Stimulated activated CD8-positive, alpha-beta memory T cell treated with anti-CD3 and anti-CD28 coated beads, Interleukin-12 subunit alpha, Interleukin-12 subunit beta, amount 100 ng/mL, for 24 hours (primary cell): ENCODE results near the gene IPPK.
"Not testable (repeated sequence)": the region's sequence is repeated elsewhere in the genome, so short reads cannot be mapped to it uniquely, and the experiment has no call there.

ENCODE experiments used
- DNase-seq: peaks from one replicate; pipeline ENCODE4 v3.0.0-alpha.2; 2020; ENCODE audit errors: extremely low read depth

The IPPK gene

DNA sequence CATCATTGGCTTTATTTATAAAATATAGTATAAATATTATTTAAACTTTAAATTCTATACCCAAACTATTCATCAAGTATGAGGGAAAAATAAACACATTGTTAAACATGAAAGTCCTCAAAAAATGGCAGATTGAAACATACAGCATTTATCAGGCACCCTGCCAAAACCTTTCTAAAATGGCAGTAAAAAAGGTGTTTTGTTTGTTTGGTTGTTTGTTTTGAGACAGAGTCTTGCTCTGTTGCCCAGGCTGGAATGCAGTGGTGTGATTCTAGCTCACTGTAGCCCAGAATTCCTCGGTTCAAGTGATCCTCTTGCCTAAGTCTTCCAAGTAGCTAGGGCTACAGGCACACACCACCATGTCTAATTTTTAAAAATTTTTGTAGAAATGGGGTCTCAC lies 74.0 kb downstream of the IPPK start:
- DNase-seq, result no peak

DNA sequence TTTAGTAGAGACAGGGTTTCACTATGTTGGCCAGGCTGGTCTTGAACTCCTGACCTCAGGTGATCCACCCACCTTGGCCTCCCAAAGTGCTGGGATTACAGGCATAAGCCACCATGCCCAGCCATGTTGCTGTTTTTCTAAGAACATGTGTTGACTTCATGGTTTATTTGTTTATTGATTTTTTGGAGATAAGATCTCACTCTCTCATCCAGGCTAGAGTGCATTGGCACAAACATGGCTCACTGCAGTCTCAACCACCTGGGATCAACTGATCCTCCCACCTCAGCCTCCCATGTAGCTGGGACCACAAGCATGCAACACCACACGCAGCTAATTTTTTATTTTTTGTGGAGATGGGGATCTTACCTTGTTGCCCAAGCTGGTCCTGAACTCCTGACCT lies 74.9 kb downstream of the IPPK start:
- not testable (repeated sequence) for DNase-seq

DNA sequence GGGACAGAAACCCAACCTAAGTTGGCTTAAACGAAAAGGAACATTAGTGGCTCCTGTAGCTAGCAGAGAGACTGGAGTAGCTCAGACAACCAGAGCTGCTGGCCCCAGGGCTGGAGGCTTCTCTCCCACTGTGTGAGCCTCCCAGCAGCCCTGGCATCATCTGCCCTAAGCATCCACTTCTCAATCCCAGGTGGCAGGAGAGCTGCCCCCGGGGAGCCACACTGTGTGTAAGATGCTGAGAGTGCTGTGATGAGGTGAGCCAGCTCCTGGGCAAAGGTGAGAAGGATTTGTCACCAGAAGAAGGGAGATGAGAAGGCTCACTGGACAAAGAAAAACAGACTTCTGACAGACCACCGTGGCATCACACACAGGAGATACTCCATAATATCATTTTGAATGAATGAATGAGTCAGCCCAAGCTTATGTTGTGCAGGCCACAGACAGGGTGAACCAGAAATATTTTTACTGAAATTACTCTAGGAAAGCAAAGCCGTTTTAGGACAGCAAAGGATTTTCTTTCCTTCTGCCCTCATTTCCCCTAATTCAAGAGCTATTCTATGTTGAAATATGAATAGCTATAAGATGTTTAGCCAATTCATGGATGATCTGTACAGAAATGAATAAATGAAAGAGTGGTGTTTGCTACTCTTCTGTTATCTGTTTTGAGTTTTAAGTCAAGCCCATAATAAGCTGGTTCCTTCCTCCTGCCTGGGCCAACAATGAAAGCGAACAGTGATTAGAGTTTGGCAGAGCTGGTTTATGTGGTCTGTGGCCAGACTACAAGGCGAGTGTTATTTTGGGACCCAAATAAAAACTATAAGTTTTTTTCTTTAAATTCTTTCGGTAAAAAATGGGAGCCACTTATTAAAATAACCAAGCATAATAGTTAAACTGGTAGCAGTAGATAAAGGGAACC lies 76.7 kb downstream of the IPPK start:
- no peak for DNase-seq

DNA sequence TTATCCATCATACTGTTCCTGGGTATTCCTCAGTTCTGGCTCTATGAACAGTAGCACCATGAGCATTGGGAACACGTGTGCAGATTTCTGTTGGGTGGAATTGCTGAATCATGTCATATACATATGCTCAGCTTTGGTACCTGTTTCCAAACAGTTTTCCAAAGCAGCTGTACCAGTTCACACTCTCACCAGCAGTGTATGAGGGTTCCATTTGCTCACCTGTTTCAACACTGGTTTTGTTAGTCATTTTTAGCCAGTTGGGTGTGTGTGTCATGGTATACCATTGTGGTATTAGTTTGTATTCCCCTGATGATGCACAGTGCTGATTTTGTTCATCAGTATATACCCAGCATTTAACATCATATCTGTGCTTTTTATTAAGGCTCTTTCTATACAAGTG lies 77.4 kb downstream of the IPPK start:
- no peak for DNase-seq

DNA sequence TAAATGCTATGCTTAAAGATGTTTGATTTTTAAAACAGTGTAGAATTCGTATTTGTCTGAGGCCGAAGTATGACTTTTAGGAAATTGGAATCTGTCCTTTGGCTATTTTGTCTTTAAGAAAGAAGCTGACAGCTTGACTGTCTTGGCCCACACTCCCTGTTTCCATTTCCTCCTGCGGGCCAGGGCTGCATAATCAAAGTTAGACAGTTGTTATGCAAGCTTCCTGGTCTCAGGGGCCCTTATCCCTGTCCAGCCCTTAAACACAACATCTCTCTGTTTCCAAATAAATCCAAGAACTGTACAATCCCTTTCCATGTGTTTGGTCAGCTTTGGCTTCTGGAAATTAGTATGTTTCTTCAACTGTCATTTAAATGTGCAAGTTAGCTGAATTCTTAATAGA lies 79.6 kb downstream of the IPPK start:
- no peak for DNase-seq

DNA sequence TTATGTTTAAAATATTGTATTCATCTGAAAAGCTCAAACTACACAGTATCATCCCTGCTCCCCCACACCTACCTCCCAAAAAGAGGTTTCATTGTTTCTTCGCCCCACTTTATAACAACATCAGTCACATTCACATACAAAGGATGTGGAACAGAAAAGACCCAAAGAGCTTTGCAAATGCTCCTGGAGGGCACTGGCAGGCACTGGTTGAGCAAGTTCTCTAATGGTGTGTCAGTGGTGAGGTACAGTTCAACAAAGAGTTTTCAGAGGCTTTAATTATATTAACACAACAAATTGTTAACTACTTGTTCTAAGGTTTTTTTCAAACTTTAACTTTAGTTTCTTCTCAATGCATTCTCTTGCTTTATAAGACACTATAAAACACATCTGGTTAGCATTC lies 80.0 kb downstream of the IPPK start:
- DNase-seq, result no peak

DNA sequence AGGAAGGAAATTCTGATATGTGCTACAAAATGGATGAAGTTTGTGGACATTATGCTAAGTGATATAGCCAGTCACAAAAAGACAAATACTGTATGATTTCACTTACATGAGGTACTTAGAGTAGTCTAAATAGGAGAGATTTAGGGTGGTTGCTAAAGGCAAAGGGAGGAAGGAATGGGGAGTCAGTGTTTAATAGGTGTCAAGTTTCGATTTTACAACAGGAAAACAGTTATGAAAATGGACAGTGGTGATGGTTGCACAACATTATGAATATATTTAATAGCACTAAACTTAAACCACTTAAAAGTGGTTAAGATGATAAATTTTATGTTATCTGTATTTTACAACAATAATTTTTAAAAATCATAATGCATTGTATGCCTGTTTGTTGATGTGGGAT lies 93.8 kb downstream of the IPPK start:
- no peak for DNase-seq

DNA sequence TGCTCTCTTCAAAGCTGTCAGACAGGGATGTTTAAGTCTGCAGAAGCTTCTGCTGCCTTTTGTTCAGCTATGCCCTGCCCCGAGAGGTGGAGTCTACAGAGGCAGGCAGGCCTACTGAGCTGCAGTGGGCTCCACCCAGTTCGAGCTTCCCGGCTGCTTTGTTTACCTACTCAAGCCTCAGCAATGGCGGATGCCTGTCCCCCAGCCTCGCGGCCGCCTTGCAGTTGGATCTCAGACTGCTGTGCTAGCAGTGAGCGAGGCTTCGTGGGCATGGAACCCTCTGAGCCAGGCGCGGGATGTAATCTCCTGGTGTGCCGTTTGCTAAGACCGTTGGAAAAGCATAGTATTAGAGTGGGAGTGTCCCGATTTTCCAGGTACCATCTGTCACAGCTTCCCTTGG lies 96.3 kb downstream of the IPPK start:
- DNase-seq, result not testable (repeated sequence)

DNA sequence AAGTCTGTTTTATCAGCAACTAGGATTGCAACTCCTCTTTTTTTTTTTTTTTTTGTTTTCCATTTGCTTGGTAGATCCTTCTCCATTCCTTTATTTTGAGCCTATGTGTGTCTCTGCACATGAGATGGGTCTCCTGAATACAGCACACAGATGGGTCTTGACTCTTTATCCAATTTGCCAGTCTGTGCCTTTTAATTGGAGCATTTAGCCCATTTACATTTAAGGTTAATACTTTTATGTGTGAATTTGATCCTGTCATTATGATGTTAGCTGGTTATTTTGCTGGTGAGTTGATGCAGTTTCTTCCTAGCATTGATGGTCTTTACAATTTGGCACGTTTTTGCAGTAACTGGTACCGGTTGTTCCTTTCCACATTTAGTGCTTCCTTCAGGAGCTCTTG lies 98.1 kb downstream of the IPPK start:
- DNase-seq, result not testable (repeated sequence)

DNA sequence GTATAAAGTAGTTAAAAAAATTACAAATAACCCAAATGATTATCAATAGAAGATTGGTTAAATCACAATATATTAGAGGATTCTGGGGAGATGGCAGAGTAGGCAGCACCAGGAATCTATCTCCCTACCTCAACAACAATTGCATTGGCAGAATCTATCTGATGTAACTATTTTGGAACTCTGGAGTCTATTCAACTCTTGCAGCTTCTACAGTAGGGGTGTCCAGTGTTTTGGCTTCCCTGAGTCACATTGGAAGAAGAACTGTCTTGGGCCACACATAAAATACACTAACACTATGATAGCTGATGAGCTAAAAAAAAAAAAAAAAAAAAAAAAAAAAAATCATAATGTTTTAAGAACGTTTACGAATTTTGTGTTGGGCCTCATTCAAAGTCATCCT lies 104.9 kb downstream of the IPPK start:
- DNase-seq, result no peak

DNA sequence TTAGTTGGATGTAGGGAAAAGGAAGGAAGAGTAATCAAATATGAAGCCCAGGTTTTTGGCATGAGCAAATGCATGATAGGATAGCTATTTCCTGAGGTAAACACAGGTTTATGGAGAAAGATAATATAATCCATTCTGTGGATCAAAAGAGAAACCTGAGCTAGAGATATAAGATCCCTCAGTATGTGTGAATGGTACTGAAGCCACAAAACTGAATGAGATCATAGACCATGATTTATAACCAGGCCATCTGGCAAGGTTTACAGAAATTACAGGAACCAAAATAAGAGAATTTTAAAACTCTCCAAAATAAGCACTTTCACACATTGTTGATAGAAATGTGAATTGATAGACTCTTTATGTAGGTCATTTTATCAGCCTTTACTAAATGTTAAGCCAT lies 105.4 kb downstream of the IPPK start:
- no peak for DNase-seq
